DND-41 (cell line): ENCODE data around the gene GLIS2.

Experiments used
- ATAC-seq: fragments of 200-7000 bp; cut with Tn5 transposase; 3 replicates; pipeline ENCODE4 v1.9.1; 2021; ENCODE audit warnings: low read depth; ENCODE audit not compliant: insufficient read depth
- DNase-seq: peaks from one replicate; pipeline ENCODE4 v3.0.0-alpha.2; 2020
- H2AFZ ChIP-seq: 2 replicates; pipeline ENCODE4 v1.6.0; 2012; ENCODE audit warnings: low read depth, low read length
- H3K27ac ChIP-seq: 2 replicates; pipeline ENCODE4 v1.5.1; 2012; ENCODE audit warnings: low read length, inconsistent platforms
- H3K27me3 ChIP-seq: fragments of 200-600 bp; sonication (generic); 2 replicates; pipeline ENCODE4 v1.6.0; 2012; ENCODE audit warnings: low read length, mild to moderate bottlenecking, inconsistent platforms; ENCODE audit not compliant: insufficient read depth, poor library complexity
- H3K36me3 ChIP-seq: 2 replicates; pipeline ENCODE4 v1.5.1; 2012; ENCODE audit warnings: low read length, inconsistent platforms; ENCODE audit not compliant: insufficient read depth
- H3K4me1 ChIP-seq: 2 replicates; pipeline ENCODE4 v1.5.1; 2012; ENCODE audit warnings: mild to moderate bottlenecking, low read length; ENCODE audit not compliant: insufficient read depth
- H3K4me2 ChIP-seq: 2 replicates; pipeline ENCODE4 v1.6.0; 2012; ENCODE audit warnings: mild to moderate bottlenecking, moderate library complexity, low read length, inconsistent platforms; ENCODE audit not compliant: insufficient read depth
- H3K4me3 ChIP-seq, 2 experiments: fragments of 200-600 bp in 1 of 2; shearing (Covaris generic) in 1 of 2; 2 replicates each; pipeline ENCODE4 v1.5.1; 2012 to 2016; ENCODE audit warnings: inconsistent platforms in 2 of 2, low read length in 2 of 2, mild to moderate bottlenecking in 2 of 2, low read depth in 1 of 2, moderate library complexity in 1 of 2
- H3K79me2 ChIP-seq: 2 replicates; pipeline ENCODE4 v1.6.0; 2012; ENCODE audit warnings: low read length, inconsistent platforms; ENCODE audit not compliant: insufficient read depth
- H3K9ac ChIP-seq: 2 replicates; pipeline ENCODE4 v1.6.0; 2012; ENCODE audit warnings: low read depth, mild to moderate bottlenecking, inconsistent platforms, low read length, moderate library complexity
- H3K9me3 ChIP-seq: 2 replicates; pipeline ENCODE4 v1.5.1; 2012; ENCODE audit warnings: low read length, moderate library complexity, mild to moderate bottlenecking, inconsistent platforms; ENCODE audit not compliant: insufficient read depth, severe bottlenecking
- H4K20me1 ChIP-seq: 2 replicates; pipeline ENCODE4 v1.6.0; 2012; ENCODE audit warnings: low read length; ENCODE audit not compliant: insufficient read depth
- CTCF ChIP-seq: IDR thresholded peaks from 2 replicates; pipeline ENCODE4 v1.5.1; 2012; ENCODE audit warnings: borderline replicate concordance, low read length, moderate library complexity, mild to moderate bottlenecking; ENCODE audit not compliant: poor library complexity, severe bottlenecking; ENCODE audit errors: extremely low read depth
- EZH2 ChIP-seq: IDR thresholded peaks from 3 replicates; pipeline ENCODE4 v1.6.1; 2012; ENCODE audit warnings: borderline replicate concordance, low read depth, mild to moderate bottlenecking, moderate library complexity, low read length, inconsistent platforms; ENCODE audit not compliant: severe bottlenecking

GLIS2 gene

DNA sequence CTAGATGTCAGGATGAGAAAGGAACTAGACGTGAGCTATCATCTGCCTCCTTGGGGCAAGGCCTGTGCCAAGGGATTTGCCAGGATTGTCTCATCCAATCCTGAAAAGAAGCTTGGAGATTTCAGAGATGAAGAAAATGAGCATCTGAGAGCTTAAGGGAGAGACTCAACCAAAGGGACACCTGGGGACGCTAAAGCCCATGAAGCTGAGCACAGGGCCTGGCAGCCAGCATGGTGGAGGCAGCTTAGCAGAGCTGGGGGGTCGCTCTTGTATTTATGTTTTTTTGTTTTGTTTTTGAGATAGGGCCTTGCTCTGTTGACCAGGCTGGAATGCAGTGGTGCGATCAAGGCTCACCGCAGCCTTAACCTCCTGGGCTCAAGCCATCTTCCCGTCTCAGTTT is 18.4 kb upstream of the GLIS2 start:
- no peaks in the 10 kb centered on the region for H3K9me3 ChIP-seq
- H3K9ac ChIP-seq, result no peak overlapping the region
- no peak overlapping the region for H2AFZ ChIP-seq
- no peaks in the 10 kb centered on the region for H3K27me3 ChIP-seq
- H3K36me3 ChIP-seq, result peaks cover 8% of the 10 kb centered on the region; the same call in 1 of the 2 replicates
- TF ChIP-seq CTCF (no peak), EZH2 (no peak)
- peaks cover 3% of the 10 kb centered on the region; the same call in 1 of the 2 replicates for H4K20me1 ChIP-seq
- no peaks in the 10 kb centered on the region for H3K4me1 ChIP-seq
- H3K4me3 ChIP-seq, result no peak overlapping the region
- DNase-seq (no peak), ATAC-seq (no peak)
- H3K27ac ChIP-seq, result no peak overlapping the region
- H3K79me2 ChIP-seq, result no peaks in the 10 kb centered on the region
- no peak overlapping the region for H3K4me2 ChIP-seq

GRCh38 chr16:4298761-4299522 is 16.9 kb upstream of the GLIS2 start:
- no peak for ATAC-seq
- H3K36me3 ChIP-seq, result peaks cover 8% of the 10 kb centered on the region; the same call in 1 of the 2 replicates

DNA sequence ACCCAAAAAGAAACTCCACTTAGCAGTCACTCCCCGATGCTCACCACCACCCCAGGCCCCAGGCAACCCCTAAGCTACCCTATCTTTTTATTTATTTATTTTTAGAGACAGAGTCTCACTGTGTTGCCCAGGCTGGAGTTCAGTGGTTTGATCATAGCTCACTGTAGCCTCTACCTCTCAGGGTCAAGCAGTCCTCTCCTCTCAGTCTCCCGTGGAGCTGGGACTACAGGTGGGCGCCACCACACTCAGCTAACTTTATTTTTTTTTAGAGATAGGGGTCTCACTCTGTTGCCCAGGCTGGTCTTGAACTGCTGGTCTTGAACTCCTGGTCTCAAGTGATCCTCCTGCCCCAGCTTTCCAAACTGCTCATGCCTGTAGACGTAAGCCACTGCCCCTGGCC is 14.7 kb upstream of the GLIS2 start:
- peaks cover 6% of the 10 kb centered on the region for H3K4me1 ChIP-seq
- no peaks in the 10 kb centered on the region for H3K9me3 ChIP-seq
- no peak for DNase-seq
- peaks cover 8% of the 10 kb centered on the region for H4K20me1 ChIP-seq
- no peak overlapping the region for H2AFZ ChIP-seq
- H3K4me2 ChIP-seq, result no peak overlapping the region
- peaks cover 7% of the 10 kb centered on the region; the same call in 1 of the 2 replicates for H3K79me2 ChIP-seq
- H3K36me3 ChIP-seq, result peaks cover 17% of the 10 kb centered on the region
- no peak for ATAC-seq
- no peak overlapping the region for H3K27ac ChIP-seq
- H3K9ac ChIP-seq, result no peak overlapping the region
- no peaks in the 10 kb centered on the region for H3K27me3 ChIP-seq
- H3K4me3 ChIP-seq, result no peak overlapping the region
- no peak for TF ChIP-seq EZH2
- TF ChIP-seq CTCF, result no peak

More at GRCh38 chr16:4298761-4299522, 16.9 kb upstream of the GLIS2 start:
- Histone ChIP-seq H3K9ac (no peak overlapping the region), H3K79me2 (no peaks in the 10 kb centered on the region), H4K20me1 (peaks cover 3% of the 10 kb centered on the region; the same call in 1 of the 2 replicates), H3K4me1 (no peaks in the 10 kb centered on the region), H3K4me2 (no peak overlapping the region), H3K4me3 (no peak overlapping the region), H3K27ac (no peak overlapping the region), H3K9me3 (no peaks in the 10 kb centered on the region), H3K27me3 (no peaks in the 10 kb centered on the region), H2AFZ (no peak overlapping the region)
- TF ChIP-seq CTCF, result no peak
- TF ChIP-seq EZH2, result no peak
- no peak for DNase-seq
